GM13977 (cell line): Measurements from ENCODE around the gene GPX5.

Experiments used
- DNase-seq: peaks from one replicate; pipeline ENCODE4 v3.0.0; 2012; ENCODE audit warnings: low spot score
- CTCF ChIP-seq: IDR thresholded peaks from 2 replicates; pipeline ENCODE4 v1.5.1; 2012; ENCODE audit warnings: mild to moderate bottlenecking, control low read depth; ENCODE audit not compliant: insufficient read depth; ENCODE audit errors: extremely low read depth, missing control alignments
- in situ Hi-C: fragments of 300-500 bp; cut with MboI; formaldehyde crosslinking; loops from one replicate; pipeline ENCODE4 v1.12.0; 2022; ENCODE audit warnings: low sequenced_read_pairs, low pct_unique_long_range_greater_than_20kb, mixed read lengths, inconsistent platforms; ENCODE audit not compliant: unreplicated experiment

GPX5 gene

GRCh38 chr6:28555136-28555535, 29.5 kb downstream of the GPX5 start:
- DNase-seq, result no peak
- in situ Hi-C loops, result no loop called here
- TF ChIP-seq CTCF, result no peak

DNA sequence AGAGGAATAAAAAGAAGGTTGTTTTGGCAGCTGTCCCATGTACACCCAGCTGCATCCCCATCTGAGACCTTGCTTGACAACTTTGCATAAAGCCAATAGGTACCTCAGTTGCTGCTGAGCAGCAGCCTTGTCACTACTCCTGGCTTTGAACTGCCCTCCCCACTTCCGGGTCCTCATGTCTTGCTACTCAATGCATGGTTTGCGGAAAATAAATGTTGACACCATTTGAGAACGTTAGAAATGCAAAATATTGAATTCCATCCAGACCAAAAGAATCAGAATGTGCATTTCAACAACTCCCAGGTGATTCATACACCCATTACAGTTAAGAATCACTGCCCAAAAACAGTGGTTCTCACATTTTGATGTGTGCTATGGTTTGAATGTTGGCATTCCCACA, 32.9 kb downstream of the GPX5 start:
- DNase-seq, result no peak
- in situ Hi-C loops, result no loop called here
- TF ChIP-seq CTCF, result no peak

- in situ Hi-C loops, result no loop called here
- TF ChIP-seq CTCF, result no peak
- no peak for DNase-seq
Observed at GRCh38 chr6:28563430-28564095, 37.9 kb downstream of the GPX5 start.

- TF ChIP-seq CTCF, result no peak
Observed at GRCh38 chr6:28565823-28566526, 40.3 kb downstream of the GPX5 start.

DNA sequence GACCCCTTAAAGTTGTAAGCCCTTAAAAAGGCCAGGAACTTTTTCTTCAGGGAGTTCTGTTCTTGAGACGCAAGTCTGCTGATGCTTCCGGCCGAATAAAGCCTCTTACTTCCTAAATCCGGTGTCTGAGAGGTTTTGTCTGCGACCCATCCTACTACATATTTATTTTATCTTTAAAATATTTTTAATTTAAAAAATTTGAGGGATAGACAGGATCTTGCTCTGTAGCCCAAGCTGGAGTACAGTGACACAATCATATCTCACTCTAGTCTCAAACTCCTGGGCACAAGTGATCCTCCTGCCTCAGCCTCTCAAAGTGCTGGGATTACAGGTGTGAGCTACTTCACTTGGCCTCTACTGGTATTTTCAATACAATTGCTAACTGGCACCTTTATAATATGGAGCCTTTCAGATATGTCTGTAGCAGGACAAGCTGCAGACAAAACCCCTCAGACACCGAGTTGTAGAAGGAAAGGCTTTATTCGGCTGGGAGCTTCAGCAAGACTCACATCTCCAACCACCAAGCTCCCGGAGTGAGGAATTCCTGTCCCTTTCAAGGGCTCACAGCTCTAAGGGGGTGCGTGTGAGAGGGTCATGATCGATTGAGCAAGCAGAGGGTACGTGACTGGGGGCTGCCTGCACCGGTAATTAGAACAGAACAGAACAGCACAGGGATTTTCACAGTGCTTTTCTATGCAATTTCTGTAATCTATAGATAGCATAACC, 41.0 kb downstream of the GPX5 start:
- in situ Hi-C loops, result no loop called here
- no peak for DNase-seq
- no peak for TF ChIP-seq CTCF

More at GRCh38 chr6:28565823-28566526, 40.3 kb downstream of the GPX5 start:
- DNase-seq, result no peak
- in situ Hi-C loops, result no loop called here

GRCh38 chr6:28567506-28567905, 41.8 kb downstream of the GPX5 start:
- in situ Hi-C loops, result no loop called here
- TF ChIP-seq CTCF, result no peak
- DNase-seq, result no peak
